Measurements from ENCODE around the gene LIPN.

- TF ChIP-seq, protein P1, sequence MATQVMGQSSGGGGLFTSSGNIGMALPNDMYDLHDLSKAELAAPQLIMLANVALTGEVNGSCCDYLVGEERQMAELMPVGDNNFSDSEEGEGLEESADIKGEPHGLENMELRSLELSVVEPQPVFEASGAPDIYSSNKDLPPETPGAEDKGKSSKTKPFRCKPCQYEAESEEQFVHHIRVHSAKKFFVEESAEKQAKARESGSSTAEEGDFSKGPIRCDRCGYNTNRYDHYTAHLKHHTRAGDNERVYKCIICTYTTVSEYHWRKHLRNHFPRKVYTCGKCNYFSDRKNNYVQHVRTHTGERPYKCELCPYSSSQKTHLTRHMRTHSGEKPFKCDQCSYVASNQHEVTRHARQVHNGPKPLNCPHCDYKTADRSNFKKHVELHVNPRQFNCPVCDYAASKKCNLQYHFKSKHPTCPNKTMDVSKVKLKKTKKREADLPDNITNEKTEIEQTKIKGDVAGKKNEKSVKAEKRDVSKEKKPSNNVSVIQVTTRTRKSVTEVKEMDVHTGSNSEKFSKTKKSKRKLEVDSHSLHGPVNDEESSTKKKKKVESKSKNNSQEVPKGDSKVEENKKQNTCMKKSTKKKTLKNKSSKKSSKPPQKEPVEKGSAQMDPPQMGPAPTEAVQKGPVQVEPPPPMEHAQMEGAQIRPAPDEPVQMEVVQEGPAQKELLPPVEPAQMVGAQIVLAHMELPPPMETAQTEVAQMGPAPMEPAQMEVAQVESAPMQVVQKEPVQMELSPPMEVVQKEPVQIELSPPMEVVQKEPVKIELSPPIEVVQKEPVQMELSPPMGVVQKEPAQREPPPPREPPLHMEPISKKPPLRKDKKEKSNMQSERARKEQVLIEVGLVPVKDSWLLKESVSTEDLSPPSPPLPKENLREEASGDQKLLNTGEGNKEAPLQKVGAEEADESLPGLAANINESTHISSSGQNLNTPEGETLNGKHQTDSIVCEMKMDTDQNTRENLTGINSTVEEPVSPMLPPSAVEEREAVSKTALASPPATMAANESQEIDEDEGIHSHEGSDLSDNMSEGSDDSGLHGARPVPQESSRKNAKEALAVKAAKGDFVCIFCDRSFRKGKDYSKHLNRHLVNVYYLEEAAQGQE (IDR thresholded peaks at IDR 0.05; ENCODE audit: unreplicated experiment), result no peak
- TF ChIP-seq CTCF (conservative IDR thresholded peaks at IDR 0.05; ENCODE audit: low read depth in 2 of 2) (no peak), POLR2AphosphoS5 (IDR thresholded peaks at IDR 0.05; ENCODE audit: low read depth) (no peak), EZH2 (IDR thresholded peaks at IDR 0.05; ENCODE audit: low read depth, unreplicated experiment) (no peak), EZH2phosphoT487 (IDR thresholded peaks at IDR 0.05; ENCODE audit: unreplicated experiment) (no peak)
These were observed 44.3 kb upstream of the LIPN start for GRCh38 chr10:88715517-88715916.

Data from GM23338 (cell line).